GM18499 (cell line): ENCODE data around the gene DNAH14.
"Not testable (repeated sequence)": the region's sequence is repeated elsewhere in the genome, so short reads cannot be mapped to it uniquely, and the experiment has no call there.

Experiments
- ATAC-seq: cut with Tn5 transposase; IDR thresholded peaks from one replicate; pipeline ENCODE4 v1.9.1; 2021; ENCODE audit warnings: moderate number of reproducible peaks; ENCODE audit not compliant: insufficient read depth, unreplicated experiment

Gene DNAH14

GRCh38 chr1:225137976-225138375, 208.5 kb downstream of the DNAH14 start:
- no peak for ATAC-seq

GRCh38 chr1:225143001-225143400, 213.5 kb downstream of the DNAH14 start:
- no peak for ATAC-seq

DNA sequence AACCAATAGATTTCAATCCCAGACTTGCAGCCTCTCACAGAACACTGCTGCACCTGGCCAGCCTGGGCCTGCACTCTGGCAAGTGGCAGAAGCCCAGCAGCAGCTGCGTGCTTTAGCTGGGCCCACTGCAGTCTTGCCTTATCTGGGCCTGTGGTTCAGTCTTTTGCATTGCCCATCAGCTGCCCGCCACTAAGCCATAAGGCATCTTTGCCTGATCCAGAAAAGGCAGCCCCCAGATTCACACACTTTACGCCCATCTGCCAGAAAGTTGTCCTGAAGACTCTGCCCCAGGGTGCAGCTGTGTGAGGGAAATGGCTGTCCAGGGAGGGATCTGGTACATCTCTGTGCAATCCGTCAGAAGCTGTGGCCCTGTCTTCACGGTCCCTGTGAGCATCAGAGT, 217.0 kb downstream of the DNAH14 start:
- no peak for ATAC-seq

DNA sequence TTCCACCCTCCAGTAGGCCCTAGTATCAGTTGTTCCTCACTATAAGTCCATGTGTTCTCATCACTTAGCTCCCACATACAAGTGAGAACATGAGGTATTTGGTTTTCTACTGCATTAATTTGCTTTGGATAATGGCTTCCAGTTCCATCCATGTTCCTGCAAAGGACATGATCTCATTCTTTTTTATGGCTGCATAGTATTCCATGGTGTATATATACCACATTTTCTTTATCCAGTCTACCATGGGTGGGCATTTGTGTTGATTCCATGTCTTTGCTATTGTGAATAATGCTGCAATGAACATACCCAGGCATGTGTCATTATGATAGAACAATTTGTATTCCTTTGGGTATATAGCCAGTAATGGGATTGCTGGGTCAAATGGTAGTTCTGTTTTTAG, 218.3 kb downstream of the DNAH14 start:
- ATAC-seq: not testable (repeated sequence)

GRCh38 chr1:225152061-225152460, 222.6 kb downstream of the DNAH14 start:
- no peak for ATAC-seq

DNA sequence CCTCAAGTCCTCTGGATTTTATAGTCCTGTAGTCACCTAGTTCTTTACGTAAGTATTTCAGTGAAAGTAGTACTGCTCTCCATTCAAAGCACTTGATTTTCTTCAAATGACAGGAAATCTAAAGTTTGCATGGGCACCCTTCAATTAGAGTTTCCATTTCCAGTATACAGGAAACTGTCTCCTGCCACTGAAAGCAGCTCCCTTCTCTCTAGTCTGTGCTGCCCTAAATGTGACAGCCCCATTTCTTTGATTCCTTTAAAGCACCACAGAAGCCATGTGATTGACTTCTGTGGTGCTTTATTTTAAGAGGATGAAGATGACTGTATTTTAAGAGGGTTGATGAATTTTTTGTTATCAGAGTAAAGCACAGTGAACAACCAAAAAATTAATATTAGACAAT, 226.1 kb downstream of the DNAH14 start:
- no peak for ATAC-seq

- ATAC-seq: no peak
Measured at GRCh38 chr1:225156254-225156653, 226.8 kb downstream of the DNAH14 start.

DNA sequence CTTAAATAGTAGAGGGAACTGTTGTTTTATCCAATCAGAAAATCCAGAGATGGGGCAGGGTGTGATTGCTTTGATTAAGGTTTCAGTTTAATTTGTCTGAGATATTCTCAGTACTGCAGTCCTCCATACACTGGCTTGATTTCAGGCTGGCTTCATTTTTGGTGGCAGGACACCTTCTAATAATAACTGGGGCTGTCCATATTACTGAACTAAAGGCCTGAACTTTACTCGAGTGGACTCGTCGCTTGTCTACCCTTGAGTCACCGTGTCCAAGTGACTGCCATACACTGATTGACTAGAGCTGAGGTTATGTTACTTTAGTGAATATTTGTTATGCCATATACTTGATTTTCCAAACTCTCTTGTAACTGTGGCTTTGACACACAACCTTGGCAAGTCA, 228.8 kb downstream of the DNAH14 start:
- no peak for ATAC-seq

- ATAC-seq: no peak
Measured at GRCh38 chr1:225159793-225160192, 230.3 kb downstream of the DNAH14 start.

- not testable (repeated sequence) for ATAC-seq
Measured at GRCh38 chr1:225177409-225177808, 247.9 kb downstream of the DNAH14 start.

GRCh38 chr1:225179686-225180085, 250.2 kb downstream of the DNAH14 start:
- ATAC-seq: no peak

DNA sequence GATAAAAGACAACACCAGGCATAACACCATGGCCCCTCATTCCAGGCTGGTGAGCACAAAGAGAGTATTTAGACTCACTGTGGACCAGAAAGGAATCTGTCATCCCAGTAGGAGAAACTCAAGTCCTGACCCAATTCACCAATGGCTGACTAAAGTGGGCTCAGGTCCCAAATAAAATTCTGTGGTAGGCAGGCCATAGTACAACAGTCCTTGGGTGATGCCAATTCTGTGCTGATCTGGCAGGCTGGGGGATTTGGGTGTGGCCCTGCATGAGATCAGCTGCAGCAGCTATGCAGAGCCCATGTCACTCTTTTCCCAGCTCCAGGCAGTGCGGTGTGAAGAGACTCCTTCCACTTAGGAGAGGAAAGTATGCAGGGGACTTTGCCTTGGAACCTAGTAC, 253.2 kb downstream of the DNAH14 start:
- no peak for ATAC-seq

- ATAC-seq: no peak
Measured at GRCh38 chr1:225191199-225191753, 261.8 kb downstream of the DNAH14 start.

DNA sequence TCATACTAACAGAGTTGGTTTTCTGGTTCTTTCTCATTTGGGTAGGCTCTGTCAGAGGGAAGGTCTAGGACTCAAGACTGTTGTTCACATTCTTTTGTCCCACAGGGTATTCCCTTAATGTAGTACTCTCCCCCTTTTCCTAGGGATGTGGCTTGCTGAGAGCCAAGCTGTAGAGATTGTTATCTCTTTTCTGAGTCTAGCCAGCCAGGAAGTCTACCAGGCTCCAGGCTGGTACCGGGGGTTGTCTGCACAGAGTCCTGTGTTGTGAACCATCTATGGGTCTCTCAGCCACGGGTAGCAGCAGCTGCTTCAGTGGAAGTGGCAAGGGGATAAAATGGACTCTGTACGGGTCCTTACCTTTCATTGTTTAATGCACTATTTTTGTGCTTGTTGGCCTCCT, 272.0 kb downstream of the DNAH14 start:
- ATAC-seq: no peak

GRCh38 chr1:225207791-225208190, 278.3 kb downstream of the DNAH14 start:
- ATAC-seq: no peak

- ATAC-seq: no peak
Measured at GRCh38 chr1:225209153-225209552, 279.7 kb downstream of the DNAH14 start.

DNA sequence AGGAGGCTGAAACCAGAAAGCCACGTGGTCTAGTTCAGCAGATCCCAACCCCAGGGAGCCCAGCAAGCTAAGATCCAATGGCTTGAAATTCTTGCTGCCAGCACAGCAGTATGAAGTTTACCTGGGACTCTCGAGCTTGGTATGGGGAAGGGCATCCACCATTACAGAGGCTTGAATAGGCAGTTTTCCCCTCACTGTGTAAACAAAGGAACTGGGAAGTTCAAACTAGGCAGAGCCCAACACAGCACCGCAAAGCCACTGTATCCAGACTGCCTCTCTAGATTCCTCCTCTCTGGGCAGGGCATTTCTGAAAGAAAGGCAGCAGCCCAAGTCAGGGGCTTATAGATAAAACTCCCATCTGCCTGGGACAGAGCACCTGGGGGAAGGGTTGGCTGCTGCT, 280.7 kb downstream of the DNAH14 start:
- ATAC-seq: not testable (repeated sequence)

GRCh38 chr1:225211694-225212442, 282.4 kb downstream of the DNAH14 start:
- ATAC-seq: not testable (repeated sequence)

DNA sequence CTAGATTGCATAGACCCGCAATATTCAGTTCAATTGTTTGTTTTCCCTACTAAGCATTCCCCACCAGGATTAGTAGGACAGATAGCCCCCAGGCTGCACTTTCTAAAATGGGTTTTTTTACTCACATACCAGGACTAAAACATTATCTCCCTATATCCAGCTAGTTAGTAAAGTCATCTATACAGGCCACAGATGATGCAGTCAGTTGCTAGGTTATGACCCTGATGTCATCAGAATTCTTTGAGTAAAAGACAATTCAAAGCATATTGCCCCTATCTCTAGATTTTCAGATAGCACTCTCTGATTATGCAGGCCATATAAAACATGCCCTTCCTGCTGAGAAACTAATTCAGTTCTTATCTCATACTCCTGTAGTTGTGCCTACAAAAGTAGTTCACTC, 294.8 kb downstream of the DNAH14 start:
- ATAC-seq: no peak

- no peak for ATAC-seq
Measured at GRCh38 chr1:225225681-225226080, 296.2 kb downstream of the DNAH14 start.

DNA sequence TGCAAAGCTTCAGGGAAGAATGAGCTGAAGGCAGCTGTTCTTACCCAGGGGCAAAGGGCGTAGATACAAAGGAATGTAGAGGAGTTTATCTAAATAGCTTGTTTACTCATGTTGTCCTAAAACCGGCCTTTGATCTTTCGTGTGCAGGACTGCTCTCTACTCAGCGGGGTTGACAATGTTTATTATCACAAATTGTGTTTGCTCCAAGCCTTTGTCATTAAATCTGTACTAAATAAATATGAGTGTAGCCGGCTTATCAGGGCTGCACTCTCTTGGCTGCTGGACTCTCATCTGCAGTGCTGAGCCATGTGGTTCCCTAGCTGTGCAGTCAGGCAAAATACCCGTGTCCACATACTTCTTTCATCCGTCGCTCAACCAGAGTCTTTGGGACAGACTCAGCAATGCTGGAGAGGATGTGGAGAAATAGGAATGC, 299.4 kb downstream of the DNAH14 start:
- ATAC-seq: no peak

GRCh38 chr1:225229429-225229828, 300.0 kb downstream of the DNAH14 start:
- not testable (repeated sequence) for ATAC-seq
